Measurements from ENCODE around the gene PLPP4.

PLPP4 gene

GRCh38 chr10:120527691-120528090, 70.7 kb downstream of the PLPP4 start:
- DNase-seq, result no peak

- no peak for DNase-seq
Measured at GRCh38 chr10:120530699-120531098, 73.7 kb downstream of the PLPP4 start.

GRCh38 chr10:120538091-120538490, 81.1 kb downstream of the PLPP4 start:
- DNase-seq, result no peak

GRCh38 chr10:120539076-120539475, 82.0 kb downstream of the PLPP4 start:
- DNase-seq, result no peak

- DNase-seq, result no peak
Measured at GRCh38 chr10:120540486-120540885, 83.5 kb downstream of the PLPP4 start.

GRCh38 chr10:120541984-120542383, 85.0 kb downstream of the PLPP4 start:
- DNase-seq, result no peak

- no peak for DNase-seq
Measured at GRCh38 chr10:120542591-120542990, 85.6 kb downstream of the PLPP4 start.

- no peak for DNase-seq
Measured at GRCh38 chr10:120543291-120543690, 86.3 kb downstream of the PLPP4 start.

GRCh38 chr10:120548210-120548609, 91.2 kb downstream of the PLPP4 start:
- DNase-seq, result no peak

- no peak for DNase-seq
Measured at GRCh38 chr10:120552262-120552661, 95.2 kb downstream of the PLPP4 start.

- no peak for DNase-seq
Measured at GRCh38 chr10:120553911-120554310, 96.9 kb downstream of the PLPP4 start.

- DNase-seq, result no peak
Measured at GRCh38 chr10:120555436-120555835, 98.4 kb downstream of the PLPP4 start.

- DNase-seq, result no peak
Measured at GRCh38 chr10:120555842-120556532, 99.0 kb downstream of the PLPP4 start.

- DNase-seq, result no peak
Measured at GRCh38 chr10:120557311-120557710, 100.3 kb downstream of the PLPP4 start.

GRCh38 chr10:120559800-120560199, 102.8 kb downstream of the PLPP4 start:
- DNase-seq, result no peak

GRCh38 chr10:120562956-120563355, 105.9 kb downstream of the PLPP4 start:
- no peak for DNase-seq

GRCh38 chr10:120570418-120570817, 113.4 kb downstream of the PLPP4 start:
- no peak for DNase-seq

GRCh38 chr10:120571266-120571665, 114.2 kb downstream of the PLPP4 start:
- DNase-seq, result no peak

- DNase-seq, result no peak
Measured at GRCh38 chr10:120572307-120572706, 115.3 kb downstream of the PLPP4 start.

- no peak for DNase-seq
Measured at GRCh38 chr10:120573355-120573754, 116.3 kb downstream of the PLPP4 start.

- no peak for DNase-seq
Measured at GRCh38 chr10:120574981-120575380, 118.0 kb downstream of the PLPP4 start.

- no peak for DNase-seq
Measured at GRCh38 chr10:120575411-120575810, 118.4 kb downstream of the PLPP4 start.

- DNase-seq, result no peak
Measured at GRCh38 chr10:120578134-120578533, 121.1 kb downstream of the PLPP4 start.

- DNase-seq, result no peak
Measured at GRCh38 chr10:120578890-120579289, 121.9 kb downstream of the PLPP4 start.
